ENCODE data around the gene ATP6V1F.
A peak's percentile ranks its signal among the peaks of the same experiment; 100 is the strongest.
"Not testable (repeated sequence)": the region's sequence is repeated elsewhere in the genome, so short reads cannot be mapped to it uniquely, and the experiment has no call there.

ATP6V1F gene

DNA sequence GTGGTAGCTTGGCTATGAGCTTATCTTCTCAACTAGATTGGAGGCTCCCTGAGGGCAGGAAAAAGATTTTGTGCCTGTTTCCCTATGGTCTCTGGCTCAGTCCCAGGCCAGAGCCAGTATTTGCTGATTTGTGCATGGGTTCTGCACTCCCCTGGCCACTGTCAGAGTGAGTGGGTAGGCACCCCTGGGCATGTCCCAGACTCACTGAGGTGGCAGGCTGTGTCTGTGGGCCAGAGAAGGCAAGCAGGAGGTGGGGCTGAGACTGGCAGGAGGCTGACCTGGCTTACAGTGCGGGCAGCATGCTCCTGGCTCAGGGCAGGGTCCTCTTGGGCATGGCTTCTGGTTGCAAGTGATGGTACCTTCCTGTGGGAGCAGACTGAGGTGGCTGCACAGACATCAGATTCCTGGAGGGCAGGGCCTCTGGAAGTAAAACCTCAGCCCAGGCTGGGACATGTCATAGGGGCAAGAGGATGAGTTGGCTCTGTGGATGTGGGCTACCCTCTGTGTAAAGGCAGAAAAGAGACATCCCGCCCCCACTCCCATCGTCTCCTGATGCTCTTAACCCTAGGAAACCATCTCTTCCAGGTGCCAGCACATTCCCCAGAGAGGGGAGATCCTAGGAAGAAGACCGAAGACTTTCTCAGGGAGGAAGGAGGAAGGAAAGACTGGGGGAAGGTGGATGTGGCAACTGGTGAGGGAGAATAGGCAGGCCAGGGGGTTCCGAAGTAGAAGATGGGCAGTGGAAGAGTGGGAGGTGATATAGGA, 43.5 kb downstream of the ATP6V1F start:
- H3K27ac Mint-ChIP-seq = peak overlapping the region; percentile 4
- no peaks in the 10 kb centered on the region for H3K36me3 Mint-ChIP-seq
- no peak for ATAC-seq
- DNase-seq (ENCODE audit: low spot score in 2 of 2) = no peak
- no peaks in the 10 kb centered on the region for H3K9me3 Mint-ChIP-seq
- H3K4me1 Mint-ChIP-seq = peaks cover 21% of the 10 kb centered on the region
- H3K4me3 Mint-ChIP-seq = no peak overlapping the region

- Mint-ChIP-seq H3K4me3 (no peak overlapping the region), H3K9me3 (no peaks in the 10 kb centered on the region), H3K4me1 (peaks cover 21% of the 10 kb centered on the region), H3K27ac (peak overlapping the region; percentile 4), H3K36me3 (no peaks in the 10 kb centered on the region)
- ATAC-seq (no peak), DNase-seq (ENCODE audit: low spot score in 2 of 2) (no peak)
Measured at GRCh38 chr7:128906766-128907559, 44.3 kb downstream of the ATP6V1F start.

DNA sequence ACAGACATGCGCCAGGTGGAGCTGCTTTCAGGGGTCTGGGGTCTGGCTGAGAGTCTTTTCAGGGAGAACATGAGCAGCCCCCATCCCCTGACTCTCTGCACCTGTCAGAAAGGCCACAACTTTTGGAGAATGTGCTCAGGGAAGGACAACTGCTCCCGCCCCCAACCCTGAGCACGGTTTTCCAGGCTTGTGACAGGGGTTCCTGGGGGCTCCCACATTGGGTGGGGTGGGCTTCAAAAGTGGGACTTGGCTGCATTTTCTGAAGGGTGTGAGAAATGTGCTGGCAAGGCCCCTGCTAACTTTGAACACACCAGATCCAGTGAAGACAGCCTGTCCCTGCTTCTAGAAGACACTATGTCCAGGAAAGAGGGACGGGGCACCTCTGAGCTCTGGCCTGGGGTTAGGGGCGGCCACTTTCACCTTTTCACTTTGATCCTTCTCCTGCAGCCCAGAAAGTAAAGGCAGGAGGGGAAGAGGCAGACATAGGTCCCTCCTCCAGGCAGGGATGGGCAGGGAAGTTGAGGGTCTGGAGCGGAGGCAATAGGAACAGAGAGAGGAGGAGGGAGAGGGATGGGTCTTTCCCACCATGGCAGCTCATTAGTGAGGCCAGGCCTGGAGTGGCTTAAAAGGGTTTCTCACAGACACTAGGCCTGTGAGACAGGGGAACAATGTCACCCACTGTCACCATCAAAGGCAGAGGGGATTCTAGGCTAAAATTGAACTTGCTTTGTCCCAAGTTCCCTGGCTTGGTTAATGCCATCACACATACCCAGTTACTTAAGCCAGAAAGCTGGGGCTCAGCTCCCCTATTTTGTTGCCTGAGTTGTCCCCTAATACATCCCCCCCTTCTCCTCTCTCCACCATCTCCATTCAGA, 46.3 kb downstream of the ATP6V1F start:
- DNase-seq (ENCODE audit: low spot score in 2 of 2) (no peak), ATAC-seq (no peak)
- Mint-ChIP-seq H3K36me3 (no peaks in the 10 kb centered on the region), H3K4me3 (no peak overlapping the region), H3K9me3 (no peaks in the 10 kb centered on the region), H3K4me1 (peaks cover 22% of the 10 kb centered on the region), H3K27ac (no peak overlapping the region)

DNA sequence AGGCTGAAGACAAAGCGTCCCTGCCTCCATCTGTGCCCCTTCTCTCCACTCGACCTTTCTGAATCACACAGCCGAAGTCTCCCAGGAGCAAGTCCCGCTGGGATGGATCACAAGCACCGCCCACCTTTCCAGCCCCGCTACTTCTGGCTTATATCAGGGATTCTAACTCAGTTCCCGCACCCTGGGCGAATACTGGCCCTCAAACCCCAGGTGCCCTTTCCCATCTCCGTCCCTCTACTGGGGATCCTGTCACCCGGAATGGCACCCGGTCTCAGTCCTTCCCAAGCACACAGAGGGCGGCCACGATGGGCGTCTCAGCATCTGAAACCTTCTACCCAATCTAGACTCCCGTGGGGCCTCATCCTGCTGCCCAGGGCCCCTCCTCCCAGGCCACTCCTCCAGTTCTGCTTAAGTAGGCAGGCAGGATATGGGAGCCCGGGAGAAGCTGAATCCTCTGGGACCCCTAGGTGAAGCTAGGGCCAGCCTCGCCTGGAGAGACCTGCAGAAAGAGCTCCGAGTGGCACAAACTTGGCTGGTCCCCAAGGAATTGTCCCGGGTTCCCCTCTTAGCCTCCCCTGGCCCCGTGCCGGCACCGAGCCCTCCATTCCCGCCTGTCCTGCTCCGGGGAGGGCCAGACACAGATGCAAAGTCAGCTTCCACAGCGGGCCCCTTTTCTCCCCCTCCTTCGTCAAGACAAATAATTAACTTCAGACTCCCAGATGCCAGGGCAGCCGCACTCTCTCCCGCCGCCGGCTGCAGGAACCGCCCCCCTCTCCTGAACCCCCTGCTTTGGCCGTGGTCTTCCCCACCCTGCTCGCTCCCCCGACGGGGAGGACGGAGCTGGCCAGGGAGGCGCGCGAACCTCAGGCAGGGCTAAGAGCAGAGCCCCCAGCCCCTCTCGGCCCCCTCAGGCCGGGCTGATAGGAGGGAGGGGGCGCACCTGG, 47.2 kb downstream of the ATP6V1F start:
- Mint-ChIP-seq H3K4me1 (peaks cover 21% of the 10 kb centered on the region), H3K9me3 (no peaks in the 10 kb centered on the region), H3K27ac (no peak overlapping the region), H3K4me3 (no peak overlapping the region), H3K36me3 (no peaks in the 10 kb centered on the region)
- ATAC-seq (no peak), DNase-seq (ENCODE audit: low spot score in 2 of 2) (no peak)

DNA sequence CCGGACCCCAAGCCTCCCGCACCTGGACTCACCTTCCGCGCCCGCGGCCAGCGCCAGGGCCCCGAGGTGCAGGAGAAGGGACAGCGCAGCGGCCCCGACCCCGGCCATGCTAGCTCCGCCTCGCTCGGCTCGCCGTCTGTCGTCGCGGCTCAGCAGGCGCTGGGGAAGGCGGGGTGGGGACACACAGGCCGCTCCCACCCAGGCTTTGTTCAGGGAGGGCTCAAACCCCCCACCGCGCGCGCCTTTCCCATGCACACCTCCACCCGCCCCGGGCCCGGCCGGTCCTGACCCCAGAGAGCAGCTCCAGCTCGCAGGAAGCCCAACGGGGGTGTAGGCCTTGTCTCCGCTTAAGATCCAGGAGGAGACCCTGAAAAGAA, 47.9 kb downstream of the ATP6V1F start, which contains the start of gene KCP:
Gene KCP, minus strand, starts transcription at position 141 of the 377 bp plus-strand sequence. Its CDS starts 33 bp downstream, at position 108.
- peaks cover 20% of the 10 kb centered on the region for H3K4me1 Mint-ChIP-seq
- H3K36me3 Mint-ChIP-seq = no peaks in the 10 kb centered on the region
- DNase-seq (ENCODE audit: low spot score in 2 of 2) (no peak), ATAC-seq (no peak)
- no peak within 1 kb of the TSS for H3K4me3 Mint-ChIP-seq
- no peaks in the 10 kb centered on the region for H3K9me3 Mint-ChIP-seq
- no peak within 1 kb of the TSS for H3K27ac Mint-ChIP-seq

DNA sequence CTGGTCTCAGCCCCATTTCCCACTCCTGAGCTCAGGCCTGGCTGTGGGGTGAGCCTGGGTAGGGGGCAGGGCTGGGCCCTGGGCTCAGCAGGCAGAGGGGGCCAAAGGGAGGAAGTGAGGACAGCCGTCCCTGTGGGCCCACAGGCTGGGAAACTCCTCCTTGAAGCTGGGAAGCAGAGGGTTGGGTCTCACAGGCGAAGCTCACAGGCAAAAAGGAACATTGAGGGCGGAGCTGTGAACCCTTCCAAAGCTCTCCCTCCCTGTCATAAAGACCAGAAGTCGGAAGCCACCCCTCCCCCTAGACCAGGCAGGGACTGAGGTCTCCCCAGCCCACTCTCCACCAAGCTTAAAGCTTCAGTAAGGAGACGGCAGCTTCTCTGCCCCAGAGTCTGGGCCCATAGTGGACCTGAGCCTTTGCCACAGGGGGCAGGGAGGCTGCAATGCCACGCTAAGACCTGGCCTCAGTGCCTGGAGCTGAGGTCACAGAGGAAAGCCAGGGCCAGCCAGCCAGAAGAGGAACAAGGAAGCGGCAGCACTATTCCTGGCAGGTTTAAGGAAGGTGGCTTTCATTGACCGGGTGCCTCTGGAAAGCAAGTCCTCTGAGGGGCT, 48.9 kb downstream of the ATP6V1F start:
- Mint-ChIP-seq H3K9me3 (no peaks in the 10 kb centered on the region), H3K4me3 (no peak overlapping the region), H3K27ac (no peak overlapping the region), H3K4me1 (peaks cover 22% of the 10 kb centered on the region), H3K36me3 (no peaks in the 10 kb centered on the region)
- ATAC-seq (peak; percentile 3), DNase-seq (ENCODE audit: low spot score in 2 of 2) (no peak)

- H3K4me1 Mint-ChIP-seq = peaks cover 22% of the 10 kb centered on the region
- H3K36me3 Mint-ChIP-seq = no peaks in the 10 kb centered on the region
- H3K27ac Mint-ChIP-seq = no peak overlapping the region
- no peak overlapping the region for H3K4me3 Mint-ChIP-seq
- DNase-seq (ENCODE audit: low spot score in 2 of 2) (no peak), ATAC-seq (no peak)
- H3K9me3 Mint-ChIP-seq = no peaks in the 10 kb centered on the region
Measured at GRCh38 chr7:128912281-128912680, 49.6 kb downstream of the ATP6V1F start.

- peaks cover 22% of the 10 kb centered on the region for H3K4me1 Mint-ChIP-seq
- not testable (repeated sequence) for H3K36me3 Mint-ChIP-seq; H3K27ac Mint-ChIP-seq; H3K4me3 Mint-ChIP-seq; ATAC-seq; H3K9me3 Mint-ChIP-seq; DNase-seq (ENCODE audit: low spot score in 2 of 2)
Measured at GRCh38 chr7:128912709-128913495, 50.2 kb downstream of the ATP6V1F start.

GRCh38 chr7:128913870-128914565, 51.4 kb downstream of the ATP6V1F start:
- ATAC-seq (no peak), DNase-seq (ENCODE audit: low spot score in 2 of 2) (no peak)
- Mint-ChIP-seq H3K36me3 (no peaks in the 10 kb centered on the region), H3K9me3 (no peaks in the 10 kb centered on the region), H3K4me1 (peaks cover 22% of the 10 kb centered on the region), H3K27ac (no peak overlapping the region), H3K4me3 (peak overlapping the region; percentile 31)

GRCh38 chr7:128914566-128915151, 52.0 kb downstream of the ATP6V1F start:
- Mint-ChIP-seq H3K9me3 (no peaks in the 10 kb centered on the region), H3K27ac (no peak overlapping the region), H3K36me3 (no peaks in the 10 kb centered on the region), H3K4me3 (peak overlapping the region; percentile 31), H3K4me1 (peaks cover 19% of the 10 kb centered on the region)
- DNase-seq (ENCODE audit: low spot score in 2 of 2) (no peak), ATAC-seq (peak; percentile 20)

DNA sequence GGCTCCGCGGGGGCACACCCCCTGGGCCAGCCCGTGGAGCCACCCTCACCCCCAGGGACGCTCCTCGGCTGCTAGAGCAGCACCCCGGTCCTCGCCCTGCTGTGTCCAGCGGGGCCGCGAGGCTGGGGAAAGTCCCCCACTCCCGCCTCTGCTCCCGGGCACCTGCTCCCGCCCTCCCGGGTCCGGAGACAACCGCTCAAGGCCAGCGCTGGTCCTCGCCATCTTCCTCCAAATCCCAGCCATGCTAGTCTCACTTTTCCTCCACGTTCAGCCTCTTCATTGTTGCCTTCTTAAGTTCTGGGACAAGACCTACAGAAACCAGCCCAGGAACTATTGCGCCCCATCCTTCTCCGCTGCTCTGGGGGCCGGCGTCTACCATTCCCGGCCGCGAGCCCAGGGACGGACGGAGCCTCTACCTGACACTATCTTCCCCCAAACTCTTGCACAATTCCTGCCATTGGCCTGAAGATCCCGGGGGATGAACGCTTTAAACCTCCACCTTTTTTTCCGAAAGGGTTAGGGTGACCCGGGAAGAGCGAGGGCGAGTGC, 52.7 kb downstream of the ATP6V1F start:
- Mint-ChIP-seq H3K4me3 (peak overlapping the region; percentile 71), H3K27ac (no peak overlapping the region), H3K9me3 (no peaks in the 10 kb centered on the region), H3K36me3 (no peaks in the 10 kb centered on the region), H3K4me1 (peaks cover 14% of the 10 kb centered on the region)
- ATAC-seq (no peak), DNase-seq (ENCODE audit: low spot score in 2 of 2) (no peak)

Measured in stimulated activated effector memory CD8-positive, alpha-beta T cell treated with anti-CD3 and anti-CD28 coated beads, Interleukin-12 subunit alpha, Interleukin-12 subunit beta, amount 100 ng/mL, for 72 hours (primary cell).